Raji (cell line): ENCODE results near the gene GABRG1.

Experiments used
- POLR2A ChIP-seq: IDR thresholded peaks from 2 replicates; pipeline ENCODE4 v1.6.1; 2011; ENCODE audit warnings: low read depth, low read length, control low read depth; ENCODE audit not compliant: insufficient read depth

Gene GABRG1

GRCh38 chr4:46123913-46124755 is at the start of gene GABRG1:
GABRG1 (minus strand) TSS chr4:46124054; CDS start chr4:46123913, 141 bp downstream.
- TF ChIP-seq POLR2A = no peak

DNA sequence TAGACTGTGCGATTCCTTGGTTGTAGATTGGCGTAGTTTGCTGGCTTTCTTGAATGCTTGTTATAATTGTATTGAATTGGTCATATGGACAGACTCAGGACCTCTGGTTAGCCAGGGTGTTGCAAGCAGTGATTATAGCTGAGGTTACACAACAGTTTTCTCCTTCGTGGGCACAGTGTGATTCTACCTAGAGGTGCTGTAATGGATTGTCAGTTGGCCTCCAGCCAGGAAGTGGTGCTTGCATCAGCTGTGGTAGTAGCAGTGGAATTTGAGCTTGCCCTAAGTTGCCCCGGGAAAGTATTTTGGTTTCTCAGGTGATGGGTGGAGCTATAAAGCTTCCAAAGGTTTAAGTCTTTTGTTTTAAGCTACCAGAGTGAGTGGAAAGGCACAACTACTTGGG is 23.1 kb upstream of the GABRG1 start:
- no peak for TF ChIP-seq POLR2A

DNA sequence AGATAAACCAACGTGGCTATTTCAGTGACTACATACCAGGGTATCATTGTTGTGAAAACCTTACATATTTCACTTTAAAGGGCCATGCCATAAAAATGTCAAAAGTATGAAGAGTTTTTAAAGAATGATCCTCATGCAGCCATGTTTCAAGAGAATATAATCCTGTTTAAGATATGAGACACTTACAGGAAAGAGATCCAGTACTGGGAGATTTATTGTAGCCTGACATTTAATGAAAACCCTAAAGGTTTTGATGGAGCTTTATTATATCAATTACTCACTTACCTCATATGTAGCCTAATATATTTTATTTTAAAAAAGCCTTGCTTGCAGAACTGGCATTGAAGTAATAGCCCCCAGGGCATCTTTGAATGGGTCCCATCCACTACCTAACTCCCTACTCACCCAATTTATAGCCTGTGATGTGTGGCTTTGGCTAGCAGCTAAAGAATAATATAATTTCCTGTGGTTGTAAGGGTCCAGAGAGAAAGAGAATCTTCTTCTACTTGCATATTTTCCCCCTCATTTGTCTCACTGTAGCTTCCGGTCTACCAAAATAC is 7.7 kb upstream of the GABRG1 start:
- no peak for TF ChIP-seq POLR2A

DNA sequence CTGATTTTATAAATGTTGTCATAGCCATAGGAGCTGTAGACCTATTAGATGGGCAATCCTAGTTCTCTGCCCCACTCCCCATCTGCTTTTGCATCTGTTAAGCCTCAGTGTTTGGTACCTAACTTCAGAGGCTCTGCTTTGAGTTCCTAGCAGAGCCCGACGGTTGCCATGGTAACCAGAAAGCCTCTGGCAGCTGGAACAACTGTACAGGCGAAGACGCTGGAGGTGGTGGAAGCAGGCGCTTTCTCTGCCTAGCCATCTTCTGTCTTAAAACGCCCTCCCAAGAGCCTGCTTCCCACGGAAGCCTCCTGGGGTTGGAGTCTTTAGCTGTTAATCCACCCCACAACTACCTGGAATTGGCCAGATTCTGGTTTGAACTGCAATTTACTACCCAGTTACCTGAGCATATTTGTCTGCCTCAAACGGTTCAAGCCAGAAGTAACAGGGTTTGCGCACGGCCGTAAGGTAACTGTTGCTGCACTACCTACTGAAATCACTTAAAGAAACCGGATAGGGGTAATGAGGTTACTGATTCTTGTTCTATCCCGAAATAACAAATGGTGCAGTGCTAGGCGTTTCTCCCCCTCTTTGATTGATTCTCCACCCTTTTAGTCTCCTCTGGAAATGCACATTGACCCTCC is 1.0 kb upstream of the GABRG1 start:
- TF ChIP-seq POLR2A = no peak

DNA sequence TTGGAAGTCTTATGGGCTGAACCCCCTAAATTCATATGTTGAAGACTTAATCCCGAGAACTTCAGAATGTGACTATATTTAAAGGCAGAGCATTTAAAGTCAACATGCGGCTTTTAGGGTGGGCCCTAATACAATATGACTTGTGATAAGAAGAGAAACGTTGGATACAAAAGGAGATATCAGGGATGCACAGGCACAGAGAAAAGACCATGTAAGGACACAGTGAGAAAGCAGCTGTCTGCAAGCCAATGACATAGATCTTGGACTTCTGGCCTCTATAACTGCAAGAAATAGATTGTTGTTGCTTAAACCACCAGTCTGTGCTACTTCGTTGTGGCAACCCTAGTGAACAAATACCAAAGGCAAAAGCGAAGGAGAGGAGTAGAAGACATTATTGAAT is 42.2 kb downstream of the GABRG1 start:
- no peak for TF ChIP-seq POLR2A

GRCh38 chr4:46081248-46081647 is 42.6 kb downstream of the GABRG1 start:
- no peak for TF ChIP-seq POLR2A

GRCh38 chr4:46073778-46074177 is 50.1 kb downstream of the GABRG1 start:
- TF ChIP-seq POLR2A = no peak

DNA sequence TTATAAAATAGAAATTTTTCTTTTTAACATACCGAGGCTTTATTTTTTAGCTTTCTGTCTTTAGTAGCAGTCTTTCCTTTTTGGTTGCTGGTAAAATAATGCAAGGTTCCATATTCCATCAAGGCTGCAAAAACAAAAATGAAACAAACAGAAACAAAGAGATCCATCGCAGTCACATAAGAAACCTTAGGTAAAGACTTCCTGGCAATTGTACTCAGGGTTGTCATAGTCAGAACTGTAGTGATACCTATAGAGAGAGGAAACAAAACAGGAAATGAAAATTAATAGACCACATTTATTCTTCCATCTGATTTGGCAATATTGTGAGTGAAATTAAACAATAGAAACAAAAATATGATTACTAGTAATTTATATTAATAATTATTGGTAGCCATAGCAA is 72.5 kb downstream of the GABRG1 start:
- no peak for TF ChIP-seq POLR2A

DNA sequence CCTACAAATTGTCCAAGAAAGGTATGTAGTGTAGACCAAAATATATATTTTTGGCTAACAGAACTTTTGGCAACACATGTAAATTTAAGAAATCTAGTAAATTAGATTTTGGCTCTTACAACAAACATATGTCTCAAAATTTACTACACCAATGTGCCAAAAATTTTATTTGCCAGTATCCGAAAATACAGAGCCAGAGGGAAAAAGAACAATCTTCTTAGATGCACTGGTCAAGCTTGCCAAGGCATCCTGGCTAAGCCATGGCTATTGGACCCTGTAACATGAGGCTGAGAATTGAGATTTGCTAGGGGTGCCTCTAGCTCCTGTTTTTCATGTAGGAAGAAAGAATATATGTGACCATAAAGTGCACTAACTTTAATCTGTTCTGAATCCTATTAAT is 91.8 kb downstream of the GABRG1 start:
- TF ChIP-seq POLR2A = no peak

- TF ChIP-seq POLR2A = no peak
Observed at GRCh38 chr4:46016306-46016705, 107.5 kb downstream of the GABRG1 start.

DNA sequence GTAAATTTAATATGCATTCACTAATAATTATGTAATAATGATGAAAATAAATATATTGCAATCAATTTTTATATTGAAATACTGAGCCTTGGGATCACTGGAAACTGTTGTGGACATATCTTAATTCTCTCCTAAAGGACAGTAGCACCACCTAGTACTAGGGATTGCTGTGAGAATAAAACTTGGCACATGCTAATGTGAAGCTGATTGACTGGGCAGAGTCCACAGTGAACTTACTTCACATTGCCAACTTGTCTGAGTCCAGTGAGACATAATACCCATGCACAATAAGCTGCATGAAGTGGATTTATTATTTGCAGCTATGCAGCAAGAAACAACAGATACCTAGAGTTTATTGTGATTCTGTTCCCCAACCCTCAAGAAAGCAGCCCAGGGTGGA is 131.1 kb downstream of the GABRG1 start:
- TF ChIP-seq POLR2A = no peak

GRCh38 chr4:45989775-45990174 is 134.1 kb downstream of the GABRG1 start:
- TF ChIP-seq POLR2A = no peak

- no peak for TF ChIP-seq POLR2A
Observed at GRCh38 chr4:45987858-45988257, 136.0 kb downstream of the GABRG1 start.
